MM.1S (cell line): ENCODE measurements around the gene KIAA1671.

Experiments
- DNase-seq: peaks from one replicate; pipeline ENCODE4 v3.0.0-alpha.2; 2015
- H2AFZ ChIP-seq: fragments of 300-600 bp; sonication (generic); 2 replicates; pipeline ENCODE4 v1.6.0; 2016; ENCODE audit warnings: antibody characterized with exemption, low read length
- H3F3A ChIP-seq: fragments of 300-600 bp; sonication (generic); 2 replicates; pipeline ENCODE4 v1.6.1; 2016; ENCODE audit warnings: mild to moderate bottlenecking, antibody characterized with exemption, low read length, moderate library complexity, mixed read lengths; ENCODE audit not compliant: insufficient read depth
- H3K27ac ChIP-seq: fragments of 300-600 bp; sonication (generic); 2 replicates; pipeline ENCODE4 v1.5.1; 2016; ENCODE audit warnings: mild to moderate bottlenecking, low read length
- H3K27me3 ChIP-seq: fragments of 300-600 bp; sonication (generic); replicated peaks from 2 replicates; pipeline ENCODE4 v1.6.0; 2016; ENCODE audit warnings: low read length; ENCODE audit not compliant: insufficient read depth
- H3K36me3 ChIP-seq: fragments of 300-600 bp; sonication (generic); replicated peaks from 2 replicates; pipeline ENCODE4 v1.6.1; 2016; ENCODE audit warnings: mild to moderate bottlenecking, low read length, mixed read lengths; ENCODE audit not compliant: insufficient read depth
- H3K4me1 ChIP-seq: fragments of 300-600 bp; sonication (generic); 2 replicates; pipeline ENCODE4 v1.6.1; 2016; ENCODE audit warnings: low read length, mixed read lengths
- H3K4me2 ChIP-seq: fragments of 300-600 bp; sonication (generic); 2 replicates; pipeline ENCODE4 v1.6.0; 2016; ENCODE audit warnings: low read depth, low read length
- H3K4me3 ChIP-seq: fragments of 300-600 bp; sonication (generic); 2 replicates; pipeline ENCODE4 v1.5.1; 2016; ENCODE audit warnings: low read length, mixed read lengths
- H3K79me2 ChIP-seq: fragments of 300-600 bp; sonication (generic); 2 replicates; pipeline ENCODE4 v1.6.1; 2016; ENCODE audit warnings: mixed run types, low read length, mixed read lengths
- H3K9ac ChIP-seq: fragments of 300-600 bp; sonication (generic); 2 replicates; pipeline ENCODE4 v1.6.1; 2016; ENCODE audit warnings: low read length, mixed read lengths
- H3K9me2 ChIP-seq: fragments of 300-600 bp; sonication (generic); replicated peaks from 2 replicates; pipeline ENCODE4 v1.6.1; 2016; ENCODE audit warnings: mild to moderate bottlenecking, low read length, mixed read lengths; ENCODE audit not compliant: insufficient read depth
- H3K9me3 ChIP-seq: fragments of 300-600 bp; sonication (generic); replicated peaks from 2 replicates; pipeline ENCODE4 v1.6.1; 2016; ENCODE audit warnings: mild to moderate bottlenecking, low read length, mixed read lengths; ENCODE audit not compliant: insufficient read depth
- H4K20me1 ChIP-seq: fragments of 300-600 bp; sonication (generic); 2 replicates; pipeline ENCODE4 v1.6.1; 2016; ENCODE audit warnings: mild to moderate bottlenecking, low read length, moderate library complexity, mixed read lengths; ENCODE audit not compliant: insufficient read depth
- CTCF ChIP-seq: fragments of 300-600 bp; sonication (generic); IDR thresholded peaks from 2 replicates; pipeline ENCODE4 v1.5.1; 2016; ENCODE audit warnings: antibody characterized with exemption, low read length, mixed read lengths
- EZH2 ChIP-seq: fragments of 300-600 bp; sonication (generic); optimal IDR thresholded peaks from 2 replicates; pipeline ENCODE3; 2017; ENCODE audit warnings: low read depth, mild to moderate bottlenecking, antibody characterized with exemption, low read length, mixed read lengths
- EZH2phosphoT487 ChIP-seq: fragments of 300-600 bp; sonication (generic); IDR thresholded peaks from 2 replicates; pipeline ENCODE4 v1.6.1; 2018; ENCODE audit warnings: antibody characterized with exemption, low read length

The KIAA1671 gene

GRCh38 chr22:25187469-25187868 lies 235.0 kb downstream of the KIAA1671 start:
- H3K27ac ChIP-seq: no peak overlapping the region
- H2AFZ ChIP-seq: no peak overlapping the region
- H3K9me2 ChIP-seq: no peaks in the 10 kb centered on the region
- H3K36me3 ChIP-seq: no peaks in the 10 kb centered on the region
- H4K20me1 ChIP-seq: no peaks in the 10 kb centered on the region
- H3K79me2 ChIP-seq: no peaks in the 10 kb centered on the region
- H3K4me2 ChIP-seq: no peak overlapping the region
- TF ChIP-seq EZH2phosphoT487 (no peak), CTCF (no peak), EZH2 (no peak)
- no peaks in the 10 kb centered on the region for H3K4me1 ChIP-seq
- H3K27me3 ChIP-seq: peaks cover 29% of the 10 kb centered on the region
- H3K9ac ChIP-seq: no peak overlapping the region
- H3K4me3 ChIP-seq: no peak overlapping the region
- DNase-seq: no peak
- H3F3A ChIP-seq: no peaks in the 10 kb centered on the region
- no peaks in the 10 kb centered on the region for H3K9me3 ChIP-seq

GRCh38 chr22:25192406-25192805 lies 239.9 kb downstream of the KIAA1671 start:
- Histone ChIP-seq H3K9me3 (no peaks in the 10 kb centered on the region), H3K79me2 (no peaks in the 10 kb centered on the region), H3F3A (no peaks in the 10 kb centered on the region), H3K4me3 (no peak overlapping the region), H3K9me2 (no peaks in the 10 kb centered on the region), H3K4me2 (no peak overlapping the region), H3K4me1 (no peaks in the 10 kb centered on the region), H2AFZ (no peak overlapping the region), H3K27me3 (peaks cover 19% of the 10 kb centered on the region), H3K36me3 (no peaks in the 10 kb centered on the region), H3K9ac (no peak overlapping the region), H4K20me1 (no peaks in the 10 kb centered on the region), H3K27ac (no peak overlapping the region)
- no peak for TF ChIP-seq CTCF
- TF ChIP-seq EZH2: no peak
- no peak for TF ChIP-seq EZH2phosphoT487
- no peak for DNase-seq

- Histone ChIP-seq H3K4me1 (no peaks in the 10 kb centered on the region), H3K9me2 (no peaks in the 10 kb centered on the region), H3K4me3 (no peak overlapping the region), H3K9ac (no peak overlapping the region), H3K4me2 (no peak overlapping the region), H2AFZ (no peak overlapping the region), H4K20me1 (no peaks in the 10 kb centered on the region), H3K36me3 (no peaks in the 10 kb centered on the region), H3K79me2 (no peaks in the 10 kb centered on the region), H3F3A (no peaks in the 10 kb centered on the region), H3K27ac (no peak overlapping the region), H3K9me3 (no peaks in the 10 kb centered on the region), H3K27me3 (peaks cover 19% of the 10 kb centered on the region)
- no peak for TF ChIP-seq CTCF
- no peak for TF ChIP-seq EZH2phosphoT487
- no peak for TF ChIP-seq EZH2
- no peak for DNase-seq
These were observed 240.6 kb downstream of the KIAA1671 start for GRCh38 chr22:25193130-25193529.
